Kidney (tissue), 14 donors: Measurements from ENCODE around the gene CCDC57. TPM values are rescaled to one million over a fixed set of nuclear protein-coding genes. Genes with fewer than 3 reads are reported as not detected.
A peak's percentile ranks its signal among the peaks of the same experiment; 100 is the strongest.

Experiments used
- DNase-seq, 5 donors: peaks; one replicate each; pipeline ENCODE4 v3.0.0-alpha.2; 2013 to 2020
- FAIRE-seq: peaks from 2 replicates; lab custom pipeline; 2012; peaks lifted over from hg19 to GRCh38; lab: Jason Lieb, UNC
- H3K27ac ChIP-seq, 2 donors: one replicate each; pipeline ENCODE4 v1.7.0; 2013; ENCODE audit warnings: low read depth in 2 of 2, low read length in 2 of 2, inconsistent platforms in 1 of 2
- H3K27me3 ChIP-seq: one replicate; pipeline ENCODE4 v1.7.1; 2013; ENCODE audit warnings: low read length, inconsistent platforms; ENCODE audit not compliant: control insufficient read depth, insufficient read depth
- H3K36me3 ChIP-seq, 3 donors: one replicate each; pipeline versions ENCODE4 v1.7.0 to v1.7.1; 2013; ENCODE audit warnings: low read length in 3 of 3, control low read depth in 1 of 3, inconsistent platforms in 1 of 3; ENCODE audit not compliant: insufficient read depth in 3 of 3, control insufficient read depth in 2 of 3
- H3K4me1 ChIP-seq, 3 donors: one replicate each; pipeline versions ENCODE4 v1.7.0 to v1.7.1; 2013; ENCODE audit warnings: low read length in 3 of 3, inconsistent platforms in 1 of 3, low read depth in 1 of 3; ENCODE audit not compliant: control insufficient read depth in 2 of 3, insufficient read depth in 2 of 3
- H3K4me3 ChIP-seq, 3 donors: one replicate each; pipeline versions ENCODE4 v1.7.0 to v1.8.1; 2013; ENCODE audit warnings: low read length in 3 of 3, control low read depth in 1 of 3, inconsistent platforms in 1 of 3
- H3K9ac ChIP-seq, 3 donors: one replicate each; pipeline versions ENCODE4 v1.7.0 to v1.7.1; 2013; ENCODE audit warnings: low read length in 3 of 3, control low read depth in 1 of 3, inconsistent platforms in 1 of 3
- H3K9me3 ChIP-seq, 3 donors: one replicate each; pipeline versions ENCODE4 v1.7.0 to v1.7.1; 2013; ENCODE audit warnings: low read length in 3 of 3, control low read depth in 1 of 3, inconsistent platforms in 1 of 3; ENCODE audit not compliant: control insufficient read depth in 2 of 3, insufficient read depth in 1 of 3
- CTCF ChIP-seq: IDR thresholded peaks from 3 replicates; pipeline ENCODE4 v1.5.1; 2012; ENCODE audit warnings: mild to moderate bottlenecking, moderate library complexity, borderline replicate concordance; ENCODE audit not compliant: insufficient read depth; ENCODE audit errors: extremely low read depth
- intact Hi-C: fragments of 100-400 bp; cut with DNase I; formaldehyde crosslinking; loops from one replicate; pipeline ENCODE4 v1.11.1; 2022
- polyA plus RNA-seq: library from polyadenylated mRNA; stranded (reverse); fragments of 350-450 nt; fragmentation: Illumina TruSeq; extraction: RNeasy Lipid Tissue Mini Kit (QIAGEN cat#74804); gene quantifications from one replicate; pipeline ENCODE4 v1.2.3, GENCODE V29; 2014; ENCODE audit warnings: low read depth, low replicate concordance; ENCODE audit not compliant: insufficient read depth
- total RNA-seq: library from RNA; stranded (reverse); fragmentation: NEBNext Ultra II Directional; extraction: Animal tissue kit (Norgen Biotek cat#: 25700); gene quantifications from one replicate; pipeline ENCODE4 v1.2.1, GENCODE V29; 2021
- donor health status: control.
- donor health status: control.
- donor health status: control.
- donor health status: control.
- donor health status: control.
- donor health status: DM: yes; HTN: yes; CAD: no.
- donor health status: Normal renal cell carcinoma (clear cell type).

Gene CCDC57
- total and polyA plus RNA-seq, 2 donors from 2014 or later, result 46.7 to 79.4 TPM

- Histone ChIP-seq H3K36me3 (peaks cover 14 to 92% (median 75%) of the 10 kb centered on the region in 3 donors), H3K9ac (no peak overlapping the region), H3K27ac (no peak overlapping the region), H3K4me1 (peaks cover 0 to 8% (median 0%) of the 10 kb centered on the region in 3 donors), H3K27me3 (no peaks in the 10 kb centered on the region), H3K9me3 (no peaks in the 10 kb centered on the region), H3K4me3 (no peak overlapping the region)
- intact Hi-C loops, result no loop called here
- peak in 1 of 5 donors; percentile 78 for DNase-seq
- no peak for FAIRE-seq
- TF ChIP-seq CTCF, result no peak
Measured at GRCh38 chr17:82248815-82249674, 36.4 kb upstream of the CCDC57 start.

- FAIRE-seq (no peak), DNase-seq (no peak)
- H3K9ac ChIP-seq, result no peak overlapping the region
- no peak overlapping the region for H3K4me3 ChIP-seq
- H3K36me3 ChIP-seq, result peaks cover 14 to 97% (median 79%) of the 10 kb centered on the region in 3 donors
- H3K27ac ChIP-seq, result no peak overlapping the region
- TF ChIP-seq CTCF, result no peak
- peaks cover 0 to 17% (median 7%) of the 10 kb centered on the region in 3 donors for H3K4me1 ChIP-seq
- no peaks in the 10 kb centered on the region for H3K9me3 ChIP-seq
- intact Hi-C loops, result no loop called here
- H3K27me3 ChIP-seq, result no peaks in the 10 kb centered on the region
Measured at GRCh38 chr17:82247856-82248671, 35.4 kb upstream of the CCDC57 start.

DNA sequence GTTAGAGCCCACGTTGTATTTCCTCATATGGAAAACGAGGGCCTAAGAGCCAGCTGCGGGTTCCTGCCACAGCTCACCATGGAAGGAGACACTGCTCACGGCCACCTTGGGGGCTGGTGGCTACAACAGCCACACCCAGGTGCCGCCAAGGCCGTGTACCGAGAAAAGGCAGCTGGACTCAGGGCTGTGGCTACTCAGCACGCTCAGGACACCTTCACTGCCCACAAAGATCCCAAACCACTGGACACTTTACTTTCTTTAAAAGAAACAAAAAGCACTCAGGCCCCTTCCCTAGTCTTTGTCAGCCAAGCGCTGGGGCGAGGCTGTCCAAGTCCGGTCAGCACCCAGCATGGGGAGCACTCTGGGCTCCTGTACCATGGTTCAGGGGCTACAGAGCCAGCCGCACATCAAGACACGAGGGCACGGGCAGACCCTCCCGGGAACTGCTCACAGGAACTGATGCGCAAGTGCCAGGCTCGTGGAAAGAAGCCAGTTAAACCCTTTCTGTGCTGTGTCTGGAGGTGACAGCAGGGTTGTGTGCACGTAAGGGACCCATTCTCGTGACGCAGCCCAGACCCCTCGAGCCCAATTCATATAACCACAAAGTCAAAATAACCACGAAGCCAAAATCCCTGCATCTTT is 34.7 kb upstream of the CCDC57 start:
- DNase-seq (no peak), FAIRE-seq (no peak)
- intact Hi-C loops, result no loop called here
- H3K4me1 ChIP-seq, result peaks cover 0 to 25% (median 14%) of the 10 kb centered on the region in 3 donors
- no peak overlapping the region for H3K4me3 ChIP-seq
- peak overlapping the region in 1 of 3 donors; percentile 34 for H3K9ac ChIP-seq
- H3K36me3 ChIP-seq, result peaks cover 9 to 95% (median 72%) of the 10 kb centered on the region in 3 donors
- no peak for TF ChIP-seq CTCF
- no peaks in the 10 kb centered on the region for H3K27me3 ChIP-seq
- peak overlapping the region; percentile 32 to 60 for H3K27ac ChIP-seq
- H3K9me3 ChIP-seq, result no peaks in the 10 kb centered on the region
